ENCODE data around the gene VAMP5.
A peak's percentile ranks its signal among the peaks of the same experiment; 100 is the strongest.
"Not testable (repeated sequence)": the region's sequence is repeated elsewhere in the genome, so short reads cannot be mapped to it uniquely, and the experiment has no call there.

Gene VAMP5

GRCh38 chr2:85601771-85602475 is 17.7 kb downstream of the VAMP5 start:
- DNase-seq: no peak

GRCh38 chr2:85602476-85603234 is 18.4 kb downstream of the VAMP5 start, which contains the start of gene TMEM150A:
TSS of gene TMEM150A (minus strand) at chr2:85602698. CDS start at chr2:85601948, 750 bp downstream.
- peak; percentile 65 to 88 (median 82) for DNase-seq

- not testable (repeated sequence) for DNase-seq
These were observed 19.9 kb downstream of the VAMP5 start for GRCh38 chr2:85604133-85604444.

- DNase-seq: no peak
These were observed 20.5 kb downstream of the VAMP5 start for GRCh38 chr2:85604568-85605339.

GRCh38 chr2:85605406-85606115 is 21.3 kb downstream of the VAMP5 start:
- DNase-seq: no peak

GRCh38 chr2:85606116-85606455 is 21.9 kb downstream of the VAMP5 start:
- no peak for DNase-seq

- DNase-seq: no peak
These were observed 23.3 kb downstream of the VAMP5 start for GRCh38 chr2:85607268-85608215.

GRCh38 chr2:85611217-85611704 is 27.0 kb downstream of the VAMP5 start:
- no peak for DNase-seq

- peak; percentile 61 to 92 (median 76) for DNase-seq
These were observed 27.7 kb downstream of the VAMP5 start, which contains the start of gene C2orf68 for GRCh38 chr2:85611705-85612587. TSS of gene C2orf68 (minus strand) at chr2:85612066. CDS start at chr2:85611984, 82 bp downstream.

GRCh38 chr2:85613717-85614515 is 29.7 kb downstream of the VAMP5 start:
- no peak for DNase-seq

- peak in 1 of 5 experiments; percentile 33 for DNase-seq
These were observed 30.5 kb downstream of the VAMP5 start for GRCh38 chr2:85614757-85615156.

GRCh38 chr2:85615413-85615728 is 31.1 kb downstream of the VAMP5 start:
- DNase-seq: no peak

GRCh38 chr2:85617723-85618122 is 33.5 kb downstream of the VAMP5 start:
- not testable (repeated sequence) for DNase-seq

- no peak for DNase-seq
These were observed 35.4 kb downstream of the VAMP5 start for GRCh38 chr2:85619617-85620016.

GRCh38 chr2:85621338-85621737 is 37.1 kb downstream of the VAMP5 start:
- no peak for DNase-seq

- DNase-seq: no peak
These were observed 39.8 kb downstream of the VAMP5 start for GRCh38 chr2:85623991-85624390.

- peak in 1 of 5 experiments; percentile 69 for DNase-seq
These were observed 44.4 kb downstream of the VAMP5 start for GRCh38 chr2:85628658-85629057.

GRCh38 chr2:85631316-85631715 is 47.1 kb downstream of the VAMP5 start:
- DNase-seq: no peak

GRCh38 chr2:85635011-85635410 is 50.8 kb downstream of the VAMP5 start:
- no peak for DNase-seq

GRCh38 chr2:85635636-85636035 is 51.4 kb downstream of the VAMP5 start:
- DNase-seq: no peak
